ENCODE measurements around the gene PABPN1L.

Gene PABPN1L

GRCh38 chr16:88884569-88885271 lies 18.3 kb upstream of the PABPN1L start:
- no peak for DNase-seq (ENCODE audit: low read depth in 2 of 2)

GRCh38 chr16:88883946-88884345 lies 17.5 kb upstream of the PABPN1L start:
- no peak for DNase-seq (ENCODE audit: low read depth in 2 of 2)

DNA sequence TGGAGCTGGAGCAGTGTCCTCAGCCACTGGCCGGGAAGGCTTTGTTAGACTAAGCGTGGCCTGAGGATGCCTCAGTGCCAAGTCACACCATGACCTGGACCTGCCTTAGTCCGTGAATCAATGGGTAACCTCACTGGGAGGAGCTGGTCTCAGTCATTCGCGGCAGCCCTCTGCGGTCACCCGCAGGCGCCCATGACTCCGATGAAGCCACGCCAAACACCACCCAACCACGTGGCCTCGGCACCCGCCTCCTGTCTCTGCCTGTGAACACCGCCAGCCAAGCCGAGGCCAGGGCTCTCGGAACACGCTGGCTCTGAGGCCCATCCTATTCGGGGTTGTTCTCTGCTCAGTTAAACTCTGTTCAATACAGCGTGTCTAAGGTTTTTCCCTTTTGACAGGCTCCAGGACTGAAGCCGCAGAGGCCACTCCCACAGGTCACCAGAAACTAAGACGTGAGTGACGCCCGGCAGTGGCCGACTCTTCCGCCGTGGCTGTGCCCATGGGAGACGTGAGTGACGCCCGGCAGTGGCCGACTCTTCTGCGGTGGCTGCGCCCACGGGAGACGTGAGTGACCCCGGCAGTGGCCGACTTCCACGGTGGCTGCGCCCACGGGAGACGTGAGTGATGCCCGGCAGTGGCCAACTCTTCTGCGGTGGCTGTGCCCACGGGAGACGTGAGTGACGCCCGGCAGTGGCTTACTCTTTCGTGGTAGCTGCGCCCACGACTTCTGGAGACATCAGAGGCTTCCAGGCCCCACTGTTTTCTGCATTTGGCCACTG lies 16.8 kb upstream of the PABPN1L start:
- DNase-seq (ENCODE audit: low read depth in 2 of 2) = no peak

GRCh38 chr16:88882358-88883030 lies 16.0 kb upstream of the PABPN1L start:
- no peak for DNase-seq (ENCODE audit: low read depth in 2 of 2)

DNA sequence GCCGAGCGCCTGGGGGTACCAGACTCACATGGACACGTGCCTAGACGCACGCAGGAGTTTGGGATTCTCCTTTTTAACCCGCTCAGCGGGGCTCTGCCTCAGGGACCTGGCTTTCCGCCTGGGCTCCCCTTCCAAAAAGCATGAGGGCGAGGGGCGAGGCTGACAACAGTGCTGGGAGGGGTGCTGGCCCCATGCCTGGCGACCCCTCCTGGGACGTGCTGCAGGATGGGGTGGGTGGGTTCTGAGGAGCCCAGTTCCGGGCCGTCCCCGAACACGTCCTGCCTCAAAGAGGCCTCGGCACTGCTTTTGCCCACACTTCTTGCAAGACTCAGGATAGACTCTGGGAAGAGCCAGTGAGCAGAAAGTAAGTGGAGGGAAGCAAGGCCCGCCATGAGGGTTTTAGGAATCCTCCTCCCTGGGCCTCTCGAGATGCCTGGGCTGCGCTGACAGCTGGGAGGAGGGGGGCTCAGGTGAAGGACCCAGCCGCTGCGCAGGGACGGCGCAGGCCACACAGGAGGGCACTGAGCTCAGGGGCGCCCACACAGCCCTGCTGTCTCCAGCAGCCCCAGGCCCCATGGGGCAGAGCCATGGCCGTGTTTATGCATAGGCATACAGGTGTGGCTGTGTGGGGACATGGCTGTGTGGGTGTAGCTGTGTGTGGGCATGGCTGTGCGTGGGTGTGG lies 15.4 kb upstream of the PABPN1L start:
- no peak for DNase-seq (ENCODE audit: low read depth in 2 of 2)

GRCh38 chr16:88881007-88881615 lies 14.7 kb upstream of the PABPN1L start:
- no peak for DNase-seq (ENCODE audit: low read depth in 2 of 2)

GRCh38 chr16:88880226-88881006 lies 14.0 kb upstream of the PABPN1L start:
- DNase-seq (ENCODE audit: low read depth in 2 of 2) = no peak

GRCh38 chr16:88879788-88880055 lies 13.3 kb upstream of the PABPN1L start:
- no peak for DNase-seq (ENCODE audit: low read depth in 2 of 2)

- no peak for DNase-seq (ENCODE audit: low read depth in 2 of 2)
Measured at GRCh38 chr16:88878967-88879787, 12.7 kb upstream of the PABPN1L start.

- DNase-seq (ENCODE audit: low read depth in 2 of 2) = no peak
Measured at GRCh38 chr16:88878356-88878755, 11.9 kb upstream of the PABPN1L start.

DNA sequence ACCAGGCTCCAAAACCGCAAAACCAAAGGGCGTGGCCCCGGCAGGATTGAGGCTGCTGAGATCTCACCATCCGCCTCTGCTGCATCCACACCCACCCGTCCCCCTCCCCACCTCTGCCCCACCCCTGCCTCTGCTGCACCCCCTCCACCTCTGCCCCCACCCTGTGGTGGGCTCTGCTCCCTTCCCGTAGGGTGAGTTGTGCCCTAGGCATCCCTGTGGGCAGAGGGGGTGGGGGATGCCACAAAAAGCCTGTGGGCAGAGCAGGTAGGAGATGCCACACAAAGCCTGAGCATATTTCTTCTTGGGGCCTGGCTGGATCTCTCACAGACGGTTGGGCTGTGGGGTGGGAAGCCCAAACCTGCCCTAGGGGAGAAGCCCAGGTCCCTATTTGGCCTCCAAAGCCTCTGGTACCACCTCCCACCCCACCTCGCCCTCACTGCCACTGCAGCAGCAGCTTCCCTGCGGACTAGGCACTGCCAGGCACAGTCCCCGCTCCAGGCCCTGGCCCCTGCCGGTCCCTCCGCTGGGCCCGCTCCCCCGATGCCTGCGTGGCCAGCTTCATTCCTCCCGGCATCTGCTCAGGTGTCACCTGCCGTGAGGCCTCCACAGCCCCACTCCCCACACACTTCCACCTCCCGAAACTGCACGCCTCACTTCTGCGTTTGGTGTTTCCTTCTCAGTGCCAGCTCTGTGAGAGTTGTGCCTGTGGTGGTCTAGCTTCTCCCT lies 11.3 kb upstream of the PABPN1L start:
- no peak for DNase-seq (ENCODE audit: low read depth in 2 of 2)

- no peak for DNase-seq (ENCODE audit: low read depth in 2 of 2)
Measured at GRCh38 chr16:88876942-88877526, 10.6 kb upstream of the PABPN1L start.

GRCh38 chr16:88875703-88876234 lies 9.3 kb upstream of the PABPN1L start:
- DNase-seq (ENCODE audit: low read depth in 2 of 2) = no peak

GRCh38 chr16:88874938-88875599 lies 8.6 kb upstream of the PABPN1L start:
- no peak for DNase-seq (ENCODE audit: low read depth in 2 of 2)

- DNase-seq (ENCODE audit: low read depth in 2 of 2) = no peak
Measured at GRCh38 chr16:88872650-88873331, 6.3 kb upstream of the PABPN1L start.

DNA sequence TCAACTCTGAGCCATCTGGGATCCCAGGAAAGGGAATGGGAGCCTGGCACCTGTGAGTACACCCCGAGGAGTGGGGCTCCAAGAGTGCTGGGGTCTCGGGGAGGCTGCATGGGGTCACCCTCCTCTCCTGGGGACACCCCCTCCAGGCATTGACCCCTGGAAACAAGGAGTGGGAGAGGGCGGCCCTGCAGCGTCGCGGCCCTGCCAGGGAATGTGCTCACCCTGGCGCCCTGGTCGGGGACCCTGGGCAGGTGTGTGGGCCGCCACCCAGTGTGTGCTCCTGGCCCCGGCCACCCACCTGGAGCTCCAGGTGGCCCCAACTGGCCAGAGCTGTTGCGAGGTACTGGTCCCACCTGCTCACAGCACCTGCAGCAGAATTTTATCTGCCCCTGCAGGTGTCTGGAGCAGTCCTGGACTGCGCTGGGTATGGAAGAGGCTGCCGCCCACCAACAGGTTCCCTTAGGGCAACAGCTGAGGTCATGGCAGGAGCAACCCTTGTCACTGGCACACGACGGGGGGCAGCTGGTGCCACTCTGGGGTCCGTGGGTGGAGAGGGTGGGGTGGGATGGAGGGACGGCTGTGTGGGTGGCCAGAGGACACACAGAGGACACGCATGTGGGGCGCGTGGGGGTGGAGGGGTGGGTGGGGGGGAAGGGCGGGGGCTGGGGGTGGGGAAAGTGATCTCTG lies 5.4 kb upstream of the PABPN1L start:
- DNase-seq (ENCODE audit: low read depth in 2 of 2) = no peak

DNA sequence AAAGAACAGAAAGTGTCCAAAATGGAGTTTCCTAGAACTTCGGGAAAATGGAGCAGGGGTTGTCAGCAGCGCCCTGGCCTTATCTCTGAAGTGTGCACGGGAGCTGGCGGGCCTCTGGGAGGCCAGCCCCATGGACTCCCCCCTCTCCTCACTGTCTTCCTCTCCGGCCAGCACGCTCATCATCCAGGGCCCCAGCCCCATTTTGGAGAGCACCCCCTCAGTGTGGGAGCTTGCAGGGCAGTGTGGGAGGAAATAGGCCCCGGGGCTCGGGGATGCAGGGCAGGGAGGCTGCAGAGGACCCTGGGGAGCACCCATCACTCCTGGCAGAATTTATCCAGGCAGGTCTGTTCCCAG lies 4.9 kb upstream of the PABPN1L start:
- DNase-seq (ENCODE audit: low read depth in 2 of 2) = no peak

Data from activated CD4-positive, alpha-beta T cell treated with anti-CD3 and anti-CD28 coated beads for 24 hours (primary cell).